ENCODE results near the gene CNTN4. TPM values are rescaled to one million over a fixed set of nuclear protein-coding genes. Genes with fewer than 3 reads are reported as not detected.

Gene CNTN4
- polyA plus RNA-seq, 1 experiment = not detected

DNA sequence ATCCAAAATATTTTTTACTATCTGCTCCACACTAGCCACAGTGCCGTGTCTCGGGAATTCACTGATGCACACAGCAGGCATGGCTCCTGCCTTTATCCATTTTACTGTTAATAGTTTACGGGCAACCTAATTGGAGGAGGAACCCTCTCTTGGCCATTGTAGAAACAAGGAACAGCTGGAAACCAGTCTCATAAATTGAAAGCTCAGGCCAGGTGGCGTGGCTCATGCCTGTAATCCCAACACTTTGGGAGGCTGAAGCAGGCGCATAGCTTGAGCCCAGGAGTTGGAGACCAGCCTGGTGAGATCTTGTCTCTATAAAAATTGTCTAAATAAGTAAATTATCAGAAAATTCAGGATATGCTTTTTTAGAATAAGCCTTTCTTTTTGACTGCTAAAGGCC is 972.5 kb downstream of the CNTN4 start:
- TF ChIP-seq, protein P1, sequence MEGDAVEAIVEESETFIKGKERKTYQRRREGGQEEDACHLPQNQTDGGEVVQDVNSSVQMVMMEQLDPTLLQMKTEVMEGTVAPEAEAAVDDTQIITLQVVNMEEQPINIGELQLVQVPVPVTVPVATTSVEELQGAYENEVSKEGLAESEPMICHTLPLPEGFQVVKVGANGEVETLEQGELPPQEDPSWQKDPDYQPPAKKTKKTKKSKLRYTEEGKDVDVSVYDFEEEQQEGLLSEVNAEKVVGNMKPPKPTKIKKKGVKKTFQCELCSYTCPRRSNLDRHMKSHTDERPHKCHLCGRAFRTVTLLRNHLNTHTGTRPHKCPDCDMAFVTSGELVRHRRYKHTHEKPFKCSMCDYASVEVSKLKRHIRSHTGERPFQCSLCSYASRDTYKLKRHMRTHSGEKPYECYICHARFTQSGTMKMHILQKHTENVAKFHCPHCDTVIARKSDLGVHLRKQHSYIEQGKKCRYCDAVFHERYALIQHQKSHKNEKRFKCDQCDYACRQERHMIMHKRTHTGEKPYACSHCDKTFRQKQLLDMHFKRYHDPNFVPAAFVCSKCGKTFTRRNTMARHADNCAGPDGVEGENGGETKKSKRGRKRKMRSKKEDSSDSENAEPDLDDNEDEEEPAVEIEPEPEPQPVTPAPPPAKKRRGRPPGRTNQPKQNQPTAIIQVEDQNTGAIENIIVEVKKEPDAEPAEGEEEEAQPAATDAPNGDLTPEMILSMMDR (IDR thresholded peaks at IDR 0.05; ENCODE audit: low read depth, low read length) = no peak
- CTCF ChIA-PET = interaction anchor here (0.5 kb wide), 1 partner anchor 1045 kb away, joined by 3 read pairs; no protein-coding TSS in a partner anchor
- no peak overlapping the region for H3K27ac ChIP-seq (ENCODE audit: low read depth, low read length)
- H3K9me3 ChIP-seq (ENCODE audit: control insufficient read depth, insufficient read depth, low read length) = peaks cover 15% of the 10 kb centered on the region
- no peak overlapping the region for H3K4me3 ChIP-seq (ENCODE audit: low read depth, low read length)
- POLR2A ChIA-PET = no interaction called here
- H3K27me3 ChIP-seq (ENCODE audit: control insufficient read depth, insufficient read depth, low read length) = peaks cover 2% of the 10 kb centered on the region
- DNase-seq (ENCODE audit: low read depth, low spot score) = no peak

DNA sequence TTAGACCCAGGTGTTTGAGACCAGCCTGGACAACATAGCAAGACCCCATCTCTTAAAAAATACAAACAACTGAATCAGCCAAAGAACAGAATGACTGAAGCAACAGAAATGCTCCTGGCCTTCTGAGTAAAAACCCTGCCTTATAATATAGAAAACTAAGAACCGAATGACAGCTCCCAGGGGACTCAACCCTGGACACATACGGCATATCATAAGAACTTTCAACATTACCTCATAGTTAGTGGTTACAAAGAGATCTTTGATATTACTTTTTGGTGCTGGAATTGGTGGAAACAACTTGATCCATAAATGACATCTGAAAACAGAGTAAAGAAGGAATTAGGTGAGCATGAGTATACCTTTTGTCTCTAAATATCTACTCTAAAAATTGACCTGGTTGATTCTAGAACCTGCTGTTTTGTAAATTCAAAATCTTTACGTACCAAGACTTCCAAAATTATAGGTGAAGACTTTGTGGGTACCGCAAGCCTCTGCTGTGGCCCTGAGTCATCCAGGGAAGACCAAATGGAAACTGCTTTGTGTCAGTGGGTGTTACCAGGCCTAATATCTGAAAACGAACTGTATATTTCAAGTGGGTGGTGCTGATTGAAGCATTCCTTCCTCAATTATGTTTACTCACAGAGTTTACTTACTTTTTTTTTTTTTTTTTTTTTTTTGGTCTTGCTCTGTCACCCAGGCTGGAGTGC is 976.0 kb downstream of the CNTN4 start:
- no peak overlapping the region for H3K27ac ChIP-seq (ENCODE audit: low read depth, low read length)
- ChIA-PET POLR2A (no interaction called here), CTCF (no interaction called here)

DNA sequence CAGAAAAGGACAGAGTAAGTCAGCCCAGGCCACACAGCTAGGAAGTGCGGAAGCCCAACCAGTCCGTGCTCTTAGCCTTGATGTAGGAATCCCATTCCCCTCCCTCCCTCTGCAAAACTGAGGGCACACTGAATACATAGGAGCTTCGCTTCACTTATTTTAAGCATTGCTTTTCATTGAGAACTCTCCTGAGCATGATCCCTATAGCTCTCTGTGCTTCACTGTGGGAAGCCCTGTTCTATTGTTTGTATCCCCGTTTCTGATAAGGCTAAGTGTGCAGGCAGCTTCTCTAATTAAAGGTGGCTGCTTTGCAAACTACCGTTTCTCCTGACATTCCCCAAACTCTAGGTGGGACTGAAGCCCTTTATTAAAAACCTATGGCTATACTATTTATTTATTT is 981.6 kb downstream of the CNTN4 start:
- TF ChIP-seq, protein P1 (IDR thresholded peaks at IDR 0.05; ENCODE audit: low read depth, low read length) = no peak
- DNase-seq (ENCODE audit: low read depth, low spot score) = no peak
- no peak overlapping the region for H3K27ac ChIP-seq (ENCODE audit: low read depth, low read length)
- no peaks in the 10 kb centered on the region for H3K27me3 ChIP-seq (ENCODE audit: control insufficient read depth, insufficient read depth, low read length)
- ChIA-PET POLR2A (no interaction called here), CTCF (no interaction called here)
- peaks cover 17% of the 10 kb centered on the region for H3K9me3 ChIP-seq (ENCODE audit: control insufficient read depth, insufficient read depth, low read length)
- H3K4me3 ChIP-seq (ENCODE audit: low read depth, low read length) = no peak overlapping the region

More for the DNA sequence above, 976.0 kb downstream of the CNTN4 start:
- H3K9me3 ChIP-seq (ENCODE audit: control insufficient read depth, insufficient read depth, low read length) = peaks cover 12% of the 10 kb centered on the region
- H3K4me3 ChIP-seq (ENCODE audit: low read depth, low read length) = no peak overlapping the region
- DNase-seq (ENCODE audit: low read depth, low spot score) = no peak
- TF ChIP-seq, protein P1 (IDR thresholded peaks at IDR 0.05; ENCODE audit: low read depth, low read length) = no peak
- H3K27me3 ChIP-seq (ENCODE audit: control insufficient read depth, insufficient read depth, low read length) = no peaks in the 10 kb centered on the region

DNA sequence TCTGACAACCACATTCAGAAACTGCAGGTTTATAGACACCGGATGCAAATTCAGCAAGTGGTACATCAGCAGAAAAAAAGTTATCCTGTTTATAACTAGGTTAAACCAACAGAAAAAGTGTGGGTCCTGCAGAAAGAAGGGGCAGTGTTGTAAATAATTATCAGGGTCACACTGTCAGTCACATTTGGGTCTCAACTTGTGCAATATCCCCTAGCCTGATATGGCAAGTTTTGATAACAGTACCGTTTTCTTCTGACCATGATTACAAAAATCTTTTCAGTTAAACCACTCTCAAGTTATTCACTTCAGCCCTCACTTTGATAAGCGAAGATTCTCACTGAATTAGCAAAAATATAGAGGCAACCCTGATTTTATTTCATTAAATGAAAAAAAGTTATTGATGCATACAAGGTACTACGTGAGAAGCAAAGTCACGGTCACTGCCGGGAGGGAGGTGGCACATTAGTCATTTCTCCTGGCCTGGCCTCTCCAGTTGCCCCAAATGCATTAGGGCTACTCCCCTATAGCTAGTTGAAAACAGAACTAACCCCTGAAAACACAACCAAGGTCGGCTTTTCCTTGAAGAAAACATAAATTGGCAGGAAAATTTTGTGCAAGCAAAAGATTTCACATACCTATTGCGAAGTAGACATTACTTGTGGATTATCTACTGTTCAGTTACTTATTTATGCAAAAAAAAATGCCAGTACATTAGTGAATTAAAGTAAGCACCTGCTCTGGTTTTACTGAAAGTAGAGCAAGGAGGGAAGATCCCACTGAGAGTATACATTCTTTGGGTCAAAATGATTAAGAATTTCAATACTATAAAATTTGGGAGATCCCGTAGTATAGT is 982.9 kb downstream of the CNTN4 start:
- TF ChIP-seq, protein P1 (IDR thresholded peaks at IDR 0.05; ENCODE audit: low read depth, low read length) = no peak
- Histone ChIP-seq H3K4me3 (ENCODE audit: low read depth, low read length) (no peak overlapping the region), H3K9me3 (ENCODE audit: control insufficient read depth, insufficient read depth, low read length) (peaks cover 17% of the 10 kb centered on the region), H3K27ac (ENCODE audit: low read depth, low read length) (no peak overlapping the region), H3K27me3 (ENCODE audit: control insufficient read depth, insufficient read depth, low read length) (no peaks in the 10 kb centered on the region)
- ChIA-PET CTCF (no interaction called here), POLR2A (no interaction called here)
- no peak for DNase-seq (ENCODE audit: low read depth, low spot score)
